H1 (cell line): ENCODE data around the gene AMBP.

ENCODE experiments used
- JUND ChIP-seq: IDR thresholded peaks from 2 replicates; pipeline ENCODE4 v1.6.1; 2011; ENCODE audit warnings: mild to moderate bottlenecking, improper control_type of control experiment, low read length
- SRF ChIP-seq: IDR thresholded peaks from 2 replicates; pipeline ENCODE4 v1.6.1; 2011; ENCODE audit warnings: mild to moderate bottlenecking, low read depth, low read length, moderate library complexity
- TF ChIP-seq, protein P1 (sequence below), 3 experiments: IDR thresholded peaks; 1 replicate in 2 of 3; 2 replicates in 1 of 3; pipeline versions ENCODE4 v1.5.1 to v1.6.1; 2011; ENCODE audit warnings: low read length in 3 of 3, mild to moderate bottlenecking in 3 of 3, inconsistent platforms in 2 of 3, low read depth in 1 of 3, moderate library complexity in 1 of 3; ENCODE audit not compliant: insufficient read depth in 1 of 3; ENCODE audit errors: control extremely low read depth in 1 of 3

DNA sequence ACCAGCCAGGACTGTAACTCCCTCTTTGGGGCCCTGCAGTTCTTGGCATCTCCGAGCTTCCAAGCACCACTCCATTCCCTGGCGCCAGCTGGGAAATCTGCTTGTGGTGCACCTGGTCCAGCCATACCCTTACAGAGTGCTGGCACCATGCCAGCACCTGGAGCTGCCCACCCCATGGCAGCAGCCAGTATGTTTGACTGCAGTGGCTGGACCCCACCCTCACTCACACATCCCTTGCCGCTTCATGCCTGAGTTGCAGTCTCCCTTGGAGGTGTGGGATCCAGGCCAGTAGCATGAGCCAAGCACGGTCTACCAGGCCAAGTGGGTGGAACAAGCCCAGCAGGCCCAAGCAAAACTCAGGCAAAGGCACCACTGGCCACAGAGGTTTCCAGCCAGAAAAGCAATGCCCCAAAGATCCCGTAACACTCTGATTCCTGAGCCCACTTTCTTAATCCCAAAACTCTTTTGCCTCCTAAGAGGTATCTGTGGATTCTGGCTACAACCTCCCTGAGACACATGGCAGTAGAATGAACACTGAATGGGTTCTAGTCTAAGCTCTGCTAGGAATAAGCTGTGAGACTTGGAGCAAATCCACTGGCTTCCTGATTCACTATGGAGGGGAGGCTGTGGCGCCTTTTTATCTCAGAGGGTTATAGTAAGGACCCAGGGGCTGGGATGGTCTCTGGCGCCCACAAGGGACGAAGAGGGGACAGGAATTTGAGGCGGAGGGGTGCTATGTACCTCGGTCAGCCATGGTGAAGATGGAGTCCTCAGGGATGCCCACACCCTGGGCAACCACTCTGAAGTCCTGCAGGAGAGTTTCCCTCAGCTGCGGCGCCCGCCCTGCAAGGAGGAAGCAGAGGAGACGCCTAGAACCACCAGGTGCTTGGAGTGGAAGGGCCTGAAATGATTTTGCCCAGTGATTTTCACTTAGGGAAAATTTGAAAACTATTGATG lies 5.6 kb downstream of the AMBP start:
- TF ChIP-seq, protein P1, sequence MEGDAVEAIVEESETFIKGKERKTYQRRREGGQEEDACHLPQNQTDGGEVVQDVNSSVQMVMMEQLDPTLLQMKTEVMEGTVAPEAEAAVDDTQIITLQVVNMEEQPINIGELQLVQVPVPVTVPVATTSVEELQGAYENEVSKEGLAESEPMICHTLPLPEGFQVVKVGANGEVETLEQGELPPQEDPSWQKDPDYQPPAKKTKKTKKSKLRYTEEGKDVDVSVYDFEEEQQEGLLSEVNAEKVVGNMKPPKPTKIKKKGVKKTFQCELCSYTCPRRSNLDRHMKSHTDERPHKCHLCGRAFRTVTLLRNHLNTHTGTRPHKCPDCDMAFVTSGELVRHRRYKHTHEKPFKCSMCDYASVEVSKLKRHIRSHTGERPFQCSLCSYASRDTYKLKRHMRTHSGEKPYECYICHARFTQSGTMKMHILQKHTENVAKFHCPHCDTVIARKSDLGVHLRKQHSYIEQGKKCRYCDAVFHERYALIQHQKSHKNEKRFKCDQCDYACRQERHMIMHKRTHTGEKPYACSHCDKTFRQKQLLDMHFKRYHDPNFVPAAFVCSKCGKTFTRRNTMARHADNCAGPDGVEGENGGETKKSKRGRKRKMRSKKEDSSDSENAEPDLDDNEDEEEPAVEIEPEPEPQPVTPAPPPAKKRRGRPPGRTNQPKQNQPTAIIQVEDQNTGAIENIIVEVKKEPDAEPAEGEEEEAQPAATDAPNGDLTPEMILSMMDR (IDR thresholded peaks at IDR 0.05; ENCODE audit: control extremely low read depth in 1 of 3, insufficient read depth in 1 of 3, low read depth in 1 of 3, low read length in 3 of 3) = peak; percentile 48 to 56 (median 55)
- TF ChIP-seq SRF (no peak), JUND (no peak)
